Common myeloid progenitor, CD34-positive (primary cell): ENCODE measurements around the gene PCSK6.
A peak's percentile ranks its signal among the peaks of the same experiment; 100 is the strongest.

Experiments
- CTCF ChIA-PET: fragments of 350-600 bp; sonication (Branson Sonifier 250); formaldehyde crosslinking; loops from one replicate; lab custom pipeline; 2021; ENCODE audit warnings: antibody characterized with exemption; lab: Charles Lee
- POLR2A ChIA-PET: fragments of 350-600 bp; sonication (Branson Sonifier 250); formaldehyde crosslinking; loops from one replicate; lab custom pipeline; 2021; ENCODE audit warnings: antibody characterized with exemption; lab: Charles Lee
- DNase-seq, 3 donors: peaks; one replicate each; pipeline versions ENCODE4 v3.0.0 to v3.0.0-alpha.2; 2013
- H3K27ac ChIP-seq, 2 experiments: 1 replicate in 1 of 2; 2 replicates in 1 of 2; pipeline ENCODE4 v1.7.0; 2013; ENCODE audit warnings: inconsistent platforms in 2 of 2, low read length in 2 of 2, mild to moderate bottlenecking in 2 of 2, low read depth in 1 of 2, moderate library complexity in 1 of 2; ENCODE audit not compliant: severe bottlenecking in 2 of 2, insufficient read depth in 1 of 2, poor library complexity in 1 of 2
- H3K27me3 ChIP-seq, 5 experiments: replicated peaks in 2 of 5; 1 replicate in 3 of 5; 2 replicates in 2 of 5; pipeline versions ENCODE4 v1.6.1 to v1.7.0; 2013; ENCODE audit warnings: low read length in 4 of 5, mild to moderate bottlenecking in 2 of 5, moderate library complexity in 2 of 5, inconsistent platforms in 1 of 5; ENCODE audit not compliant: insufficient read depth in 5 of 5, control insufficient read depth in 4 of 5
- H3K36me3 ChIP-seq, 4 experiments: 1 replicate in 2 of 4; 2 replicates in 2 of 4; pipeline versions ENCODE4 v1.6.1 to v1.7.0; 2013; ENCODE audit warnings: low read length in 3 of 4, control low read depth in 1 of 4, mild to moderate bottlenecking in 1 of 4; ENCODE audit not compliant: control insufficient read depth in 4 of 4, insufficient read depth in 4 of 4
- H3K4me1 ChIP-seq, 4 experiments: 1 replicate in 3 of 4; 2 replicates in 1 of 4; pipeline versions ENCODE4 v1.6.1 to v1.7.1; 2013; ENCODE audit warnings: low read length in 3 of 4, mild to moderate bottlenecking in 3 of 4, control low read depth in 1 of 4, inconsistent platforms in 1 of 4, moderate library complexity in 1 of 4; ENCODE audit not compliant: control insufficient read depth in 4 of 4, insufficient read depth in 4 of 4; ENCODE audit errors: control extremely low read depth in 1 of 4
- H3K4me3 ChIP-seq, 7 experiments: 1 replicate in 4 of 7; 2 replicates in 3 of 7; pipeline versions ENCODE4 v1.5.1 to v1.7.0; 2013; ENCODE audit warnings: mild to moderate bottlenecking in 7 of 7, low read length in 6 of 7, moderate library complexity in 6 of 7, inconsistent platforms in 2 of 7, low read depth in 2 of 7, control low read depth in 1 of 7; ENCODE audit not compliant: insufficient read depth in 4 of 7, control insufficient read depth in 1 of 7; ENCODE audit errors: extremely low read depth in 1 of 7
- H3K9me3 ChIP-seq, 5 experiments: 1 replicate in 4 of 5; 2 replicates in 1 of 5; pipeline versions ENCODE4 v1.6.1 to v1.7.1; 2013; ENCODE audit warnings: low read length in 4 of 5, mild to moderate bottlenecking in 2 of 5, inconsistent platforms in 1 of 5, low read depth in 1 of 5, moderate library complexity in 1 of 5; ENCODE audit not compliant: control insufficient read depth in 4 of 5, insufficient read depth in 2 of 5; ENCODE audit errors: control extremely low read depth in 1 of 5
- WGBS: methylation state at CpG from one replicate; pipeline ENCODE4 v1.1.5; 2013; ENCODE audit not compliant: insufficient coverage; 5-methylcytosine and 5-hydroxymethylcytosine counted together

PCSK6 gene

GRCh38 chr15:101496198-101496986 lies 6.9 kb upstream of the PCSK6 start:
- peaks cover 0 to 82% (median 37%) of the 10 kb centered on the region in 5 experiments for H3K27me3 ChIP-seq
- H3K27ac ChIP-seq: no peak overlapping the region
- peaks cover 3 to 32% (median 31%) of the 10 kb centered on the region in 4 experiments for H3K4me1 ChIP-seq
- H3K36me3 ChIP-seq: no peaks in the 10 kb centered on the region
- no peaks in the 10 kb centered on the region for H3K9me3 ChIP-seq
- no peak overlapping the region for H3K4me3 ChIP-seq
- ChIA-PET POLR2A (interaction anchor here (0.5 kb wide), 1 partner anchor 194 kb away, joined by 4 read pairs; no protein-coding TSS in a partner anchor), CTCF (interaction anchor here (0.8 to 1.6 kb wide), 4 partner anchors 13 to 176 kb away, joined by 3 to 6 read pairs (median 4); no protein-coding TSS in a partner anchor)
- DNase-seq: peak in 2 of 3 donors; percentile 28 to 34
- WGBS: 23% methylated on average over 22 of the region's 23 CpGs

- CTCF ChIA-PET: interaction anchor here (0.8 to 1.6 kb wide), 5 partner anchors 14 to 175 kb away, joined by 3 to 6 read pairs (median 3); no protein-coding TSS in a partner anchor
- H3K27ac ChIP-seq: no peak overlapping the region
- WGBS: 83% methylated on average over 18 of the region's 22 CpGs
- no peaks in the 10 kb centered on the region for H3K36me3 ChIP-seq
- DNase-seq: no peak
- peaks cover 3 to 25% (median 22%) of the 10 kb centered on the region in 4 experiments for H3K4me1 ChIP-seq
- H3K9me3 ChIP-seq: peaks cover 0 to under 1% (median 0%) of the 10 kb centered on the region in 5 experiments
- POLR2A ChIA-PET: interaction anchor here (0.5 kb wide), 1 partner anchor 193 kb away, joined by 4 read pairs; no protein-coding TSS in a partner anchor
- no peak overlapping the region for H3K4me3 ChIP-seq
- peaks cover 2 to 83% (median 39%) of the 10 kb centered on the region in 5 experiments for H3K27me3 ChIP-seq
These were observed 6.1 kb upstream of the PCSK6 start for GRCh38 chr15:101495334-101496197.

GRCh38 chr15:101494251-101494796 lies 4.8 kb upstream of the PCSK6 start:
- WGBS: 73% methylated on average over 8 of the region's 10 CpGs
- peaks cover 0 to 15% (median 12%) of the 10 kb centered on the region in 4 experiments for H3K4me1 ChIP-seq
- H3K36me3 ChIP-seq: no peaks in the 10 kb centered on the region
- ChIA-PET CTCF (interaction anchor here (0.7 to 1.0 kb wide), 2 partner anchors 42 to 54 kb away, joined by 3 read pairs; no protein-coding TSS in a partner anchor), POLR2A (no interaction called here)
- no peak overlapping the region for H3K4me3 ChIP-seq
- peaks cover 0 to 8% (median 0%) of the 10 kb centered on the region in 5 experiments for H3K9me3 ChIP-seq
- peaks cover 3 to 93% (median 41%) of the 10 kb centered on the region in 5 experiments for H3K27me3 ChIP-seq
- H3K27ac ChIP-seq: no peak overlapping the region
- no peak for DNase-seq

GRCh38 chr15:101492766-101493692 lies 3.5 kb upstream of the PCSK6 start:
- Histone ChIP-seq H3K9me3 (peaks cover 0 to 8% (median 0%) of the 10 kb centered on the region in 5 experiments), H3K27ac (no peak overlapping the region), H3K27me3 (peaks cover 3 to 90% (median 41%) of the 10 kb centered on the region in 5 experiments), H3K4me3 (no peak overlapping the region), H3K4me1 (peaks cover 0 to 19% (median 14%) of the 10 kb centered on the region in 4 experiments), H3K36me3 (no peaks in the 10 kb centered on the region)
- POLR2A ChIA-PET: interaction anchor here (0.6 kb wide), 1 partner anchor 120 kb away, joined by 4 read pairs; no protein-coding TSS in a partner anchor
- 98% methylated on average over 6 of the region's 7 CpGs for WGBS
- CTCF ChIA-PET: interaction anchor here (0.6 to 0.9 kb wide), 2 partner anchors 26 to 85 kb away, joined by 3 read pairs; no protein-coding TSS in a partner anchor
- no peak for DNase-seq

- peaks cover 3 to 90% (median 42%) of the 10 kb centered on the region in 5 experiments for H3K27me3 ChIP-seq
- ChIA-PET POLR2A (no interaction called here), CTCF (interaction anchor here (0.9 kb wide), 2 partner anchors 25 to 40 kb away, joined by 3 to 4 read pairs; no protein-coding TSS in a partner anchor)
- no peak overlapping the region for H3K27ac ChIP-seq
- peaks cover 0 to 8% (median 0%) of the 10 kb centered on the region in 5 experiments for H3K9me3 ChIP-seq
- no peaks in the 10 kb centered on the region for H3K36me3 ChIP-seq
- 94% methylated on average over 14 of the region's 18 CpGs for WGBS
- no peak for DNase-seq
- H3K4me3 ChIP-seq: no peak overlapping the region
- peaks cover 0 to 19% (median 14%) of the 10 kb centered on the region in 4 experiments for H3K4me1 ChIP-seq
These were observed 2.5 kb upstream of the PCSK6 start for GRCh38 chr15:101491734-101492640.
